SU-DHL-6 (cell line): ENCODE measurements around the gene EIF6.

ENCODE experiments used
- H2AFZ ChIP-seq: fragments of 200-600 bp; sonication (generic); 2 replicates; pipeline ENCODE4 v1.6.1; 2014; ENCODE audit warnings: low read depth, mild to moderate bottlenecking, moderate library complexity, mixed read lengths, antibody characterized with exemption, low read length; ENCODE audit not compliant: severe bottlenecking
- H3F3A ChIP-seq: fragments of 200-600 bp; shearing (Covaris generic); 2 replicates; pipeline ENCODE4 v1.6.0; 2016; ENCODE audit warnings: antibody characterized with exemption, mild to moderate bottlenecking; ENCODE audit not compliant: insufficient read depth
- H3K27ac ChIP-seq: fragments of 200-600 bp; sonication (generic); 2 replicates; pipeline ENCODE4 v1.5.1; 2016; ENCODE audit warnings: low read depth, mild to moderate bottlenecking, low read length, moderate library complexity, mixed read lengths
- H3K27me3 ChIP-seq: fragments of 200-600 bp; sonication (generic), shearing (Covaris generic); 2 replicates; pipeline ENCODE4 v1.6.0; 2014; ENCODE audit warnings: mild to moderate bottlenecking, low read length
- H3K36me3 ChIP-seq: fragments of 200-600 bp; sonication (generic); 2 replicates; pipeline ENCODE4 v1.6.1; 2014; ENCODE audit warnings: mild to moderate bottlenecking, low read length, mixed read lengths
- H3K4me2 ChIP-seq: fragments of 300-600, 200-600 bp; shearing (Covaris generic), sonication (generic); 2 replicates; pipeline ENCODE4 v1.6.0; 2014; ENCODE audit warnings: low read length, low read depth, mild to moderate bottlenecking; ENCODE audit not compliant: poor library complexity, severe bottlenecking
- H3K4me3 ChIP-seq: fragments of 200-600 bp; sonication (generic); 2 replicates; pipeline ENCODE4 v1.5.1; 2014; ENCODE audit warnings: antibody characterized with exemption, low read length, mild to moderate bottlenecking, mixed read lengths; ENCODE audit not compliant: insufficient read depth, poor library complexity, severe bottlenecking
- H3K79me2 ChIP-seq: fragments of 200-600 bp; sonication (generic); 2 replicates; pipeline ENCODE4 v1.6.1; 2014; ENCODE audit warnings: mild to moderate bottlenecking, low read length, moderate library complexity; ENCODE audit not compliant: insufficient read depth
- H3K9ac ChIP-seq: fragments of 200-600 bp; sonication (generic); 2 replicates; pipeline ENCODE4 v1.7.0; 2014; ENCODE audit warnings: mild to moderate bottlenecking, low read length
- H3K9me2 ChIP-seq: fragments of 200-600 bp; sonication (generic); replicated peaks from 2 replicates; pipeline ENCODE4 v1.6.1; 2014; ENCODE audit warnings: low read length; ENCODE audit not compliant: insufficient read depth
- H3K9me3 ChIP-seq: fragments of 200-600 bp; sonication (generic); 2 replicates; pipeline ENCODE4 v1.6.1; 2014; ENCODE audit warnings: low read length, mixed read lengths; ENCODE audit not compliant: insufficient read depth
- H4K20me1 ChIP-seq: fragments of 200-600 bp; sonication (generic); 2 replicates; pipeline ENCODE4 v1.6.1; 2014; ENCODE audit warnings: low read depth, mild to moderate bottlenecking, antibody characterized with exemption, low read length, moderate library complexity, mixed read lengths
- EZH2phosphoT487 ChIP-seq: fragments of 200-600 bp; sonication (generic), shearing (Covaris generic); conservative IDR thresholded peaks from 2 replicates; pipeline ENCODE4 v1.6.1; 2018; ENCODE audit warnings: mild to moderate bottlenecking, antibody characterized with exemption, low read length, moderate library complexity, mixed read lengths
- TF ChIP-seq, protein P1 (sequence below): fragments of 200-600 bp; sonication (generic); IDR thresholded peaks from one replicate; pipeline ENCODE4 v1.5.1; 2017; ENCODE audit warnings: antibody characterized with exemption, mild to moderate bottlenecking, low read length, moderate library complexity; ENCODE audit not compliant: insufficient read depth, poor library complexity, severe bottlenecking

EIF6 gene

DNA sequence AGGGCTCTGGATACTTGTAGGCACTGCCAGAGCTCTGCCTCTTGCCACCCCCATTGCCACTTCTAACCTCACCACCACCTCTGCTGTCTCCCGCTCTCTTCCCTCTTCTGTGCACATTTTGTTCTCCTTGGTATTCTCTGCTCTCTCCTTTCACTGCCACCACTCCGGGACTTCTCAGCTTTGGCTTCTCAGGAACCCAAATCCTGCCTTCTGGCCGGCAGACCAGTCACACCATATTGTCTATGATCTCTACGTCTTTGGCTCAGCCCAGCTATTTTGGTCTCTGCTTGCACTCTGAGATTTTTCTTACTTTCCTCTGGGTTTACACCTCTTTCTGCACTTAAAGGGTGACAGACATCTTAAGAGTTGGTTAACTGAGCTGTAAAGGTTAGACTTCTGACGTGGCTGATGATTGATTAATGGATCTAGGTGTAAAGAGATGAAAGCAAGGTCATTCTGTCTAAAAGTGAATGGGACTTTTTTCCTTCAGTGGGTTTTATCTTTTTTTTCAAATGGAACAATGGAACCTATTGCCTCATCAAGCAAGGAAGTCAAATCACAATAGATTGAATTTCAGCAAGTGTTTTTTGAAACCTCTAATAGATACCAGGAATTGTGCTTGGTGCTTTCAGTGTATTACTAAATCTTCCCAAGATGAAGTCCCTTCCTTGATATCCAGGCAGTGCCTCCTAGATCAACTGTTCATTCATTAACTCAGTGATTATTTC, 44.3 kb downstream of the EIF6 start:
- Histone ChIP-seq H3K4me3 (no peak overlapping the region), H3K4me2 (no peak overlapping the region), H3K9me3 (no peaks in the 10 kb centered on the region), H3K9me2 (no peaks in the 10 kb centered on the region), H3K9ac (no peak overlapping the region), H3K27ac (no peak overlapping the region), H3K79me2 (no peaks in the 10 kb centered on the region), H3K36me3 (no peaks in the 10 kb centered on the region), H4K20me1 (no peaks in the 10 kb centered on the region), H2AFZ (no peak overlapping the region), H3K27me3 (no peaks in the 10 kb centered on the region), H3F3A (no peaks in the 10 kb centered on the region)
- TF ChIP-seq EZH2phosphoT487, result no peak
- TF ChIP-seq, protein P1, sequence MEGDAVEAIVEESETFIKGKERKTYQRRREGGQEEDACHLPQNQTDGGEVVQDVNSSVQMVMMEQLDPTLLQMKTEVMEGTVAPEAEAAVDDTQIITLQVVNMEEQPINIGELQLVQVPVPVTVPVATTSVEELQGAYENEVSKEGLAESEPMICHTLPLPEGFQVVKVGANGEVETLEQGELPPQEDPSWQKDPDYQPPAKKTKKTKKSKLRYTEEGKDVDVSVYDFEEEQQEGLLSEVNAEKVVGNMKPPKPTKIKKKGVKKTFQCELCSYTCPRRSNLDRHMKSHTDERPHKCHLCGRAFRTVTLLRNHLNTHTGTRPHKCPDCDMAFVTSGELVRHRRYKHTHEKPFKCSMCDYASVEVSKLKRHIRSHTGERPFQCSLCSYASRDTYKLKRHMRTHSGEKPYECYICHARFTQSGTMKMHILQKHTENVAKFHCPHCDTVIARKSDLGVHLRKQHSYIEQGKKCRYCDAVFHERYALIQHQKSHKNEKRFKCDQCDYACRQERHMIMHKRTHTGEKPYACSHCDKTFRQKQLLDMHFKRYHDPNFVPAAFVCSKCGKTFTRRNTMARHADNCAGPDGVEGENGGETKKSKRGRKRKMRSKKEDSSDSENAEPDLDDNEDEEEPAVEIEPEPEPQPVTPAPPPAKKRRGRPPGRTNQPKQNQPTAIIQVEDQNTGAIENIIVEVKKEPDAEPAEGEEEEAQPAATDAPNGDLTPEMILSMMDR, result no peak

DNA sequence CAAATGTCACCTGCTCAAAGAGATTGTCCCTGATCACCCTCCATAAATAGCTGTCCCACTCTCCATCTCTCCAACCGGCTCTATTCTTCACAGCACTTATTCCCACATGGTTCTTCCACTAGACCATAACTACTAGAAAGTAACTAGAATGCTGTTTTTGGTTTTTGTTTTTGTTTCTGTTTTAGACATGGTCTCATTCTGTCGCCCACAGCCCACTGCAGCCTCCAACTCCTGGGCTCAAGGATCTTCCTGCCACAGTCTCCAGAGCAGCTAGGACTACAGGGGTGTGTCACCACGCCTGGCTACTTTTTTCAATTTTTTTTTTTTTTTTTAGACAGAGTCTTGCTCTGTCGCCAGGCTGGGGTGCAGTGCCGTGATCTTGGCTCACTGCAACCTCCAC, 45.8 kb downstream of the EIF6 start:
- Histone ChIP-seq H4K20me1 (no peaks in the 10 kb centered on the region), H3K9me3 (no peaks in the 10 kb centered on the region), H3F3A (no peaks in the 10 kb centered on the region), H3K27me3 (no peaks in the 10 kb centered on the region), H3K4me2 (no peak overlapping the region), H3K9ac (no peak overlapping the region), H3K4me3 (no peak overlapping the region), H3K9me2 (no peaks in the 10 kb centered on the region), H2AFZ (no peak overlapping the region), H3K27ac (no peak overlapping the region), H3K36me3 (no peaks in the 10 kb centered on the region), H3K79me2 (no peaks in the 10 kb centered on the region)
- TF ChIP-seq, protein P1, result no peak
- no peak for TF ChIP-seq EZH2phosphoT487

DNA sequence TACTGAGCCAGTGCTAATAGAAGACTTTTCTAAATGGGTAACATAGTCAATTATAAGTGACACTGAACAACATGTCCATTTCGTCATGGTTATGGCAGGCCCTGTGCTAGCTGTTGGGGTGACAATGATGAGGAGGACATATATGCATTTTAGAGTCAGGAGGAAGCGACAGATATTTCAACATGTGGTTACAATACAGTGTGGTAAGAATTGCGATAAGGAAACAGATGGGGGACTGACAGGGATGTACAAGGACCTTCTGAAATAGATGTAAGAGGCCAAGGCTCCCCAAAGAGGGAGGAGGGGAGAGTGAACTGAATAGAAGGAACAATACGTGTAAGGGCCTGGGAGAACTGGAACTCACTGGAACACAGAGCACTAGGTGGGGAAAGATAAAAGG, 46.4 kb downstream of the EIF6 start:
- Histone ChIP-seq H4K20me1 (no peaks in the 10 kb centered on the region), H3K4me3 (no peak overlapping the region), H3K27me3 (no peaks in the 10 kb centered on the region), H3K9me2 (no peaks in the 10 kb centered on the region), H3K9me3 (no peaks in the 10 kb centered on the region), H3K4me2 (no peak overlapping the region), H2AFZ (no peak overlapping the region), H3K79me2 (no peaks in the 10 kb centered on the region), H3K9ac (no peak overlapping the region), H3K27ac (no peak overlapping the region), H3K36me3 (no peaks in the 10 kb centered on the region), H3F3A (no peaks in the 10 kb centered on the region)
- TF ChIP-seq EZH2phosphoT487, result no peak
- TF ChIP-seq, protein P1, result no peak
